NCI-H345 treated with DMSO at 0.1 percent for 48 hours (cell line): ENCODE results near the gene SMIM11.
"Not testable (repeated sequence)": the region's sequence is repeated elsewhere in the genome, so short reads cannot be mapped to it uniquely, and the experiment has no call there.

ENCODE experiments used
- DNase-seq: peaks from one replicate; lab custom pipeline; 2025; ENCODE audit not compliant: unreplicated experiment; lab: John Stamatoyannopoulos, UW

SMIM11 gene

GRCh38 chr21:34407294-34407693 is 32.0 kb downstream of the SMIM11 start:
- DNase-seq = not testable (repeated sequence)

- DNase-seq = not testable (repeated sequence)
Observed at GRCh38 chr21:34417448-34418077, 42.3 kb downstream of the SMIM11 start.

GRCh38 chr21:34423805-34424204 is 48.5 kb downstream of the SMIM11 start, which contains the start of gene SMIM34:
SMIM34 (minus strand) TSS chr21:34423951; CDS start chr21:34423839, 112 bp downstream.
- not testable (repeated sequence) for DNase-seq

- DNase-seq = not testable (repeated sequence)
Observed at GRCh38 chr21:34427339-34427738, 52.0 kb downstream of the SMIM11 start.

GRCh38 chr21:34428441-34428840 is 53.1 kb downstream of the SMIM11 start:
- DNase-seq = not testable (repeated sequence)

GRCh38 chr21:34429710-34430109 is 54.4 kb downstream of the SMIM11 start:
- DNase-seq = not testable (repeated sequence)
